Adrenal gland (tissue), 5 donors: Measurements from ENCODE around the gene LRRC4C.

Experiments
- POLR2A ChIP-seq, 2 donors: fragments of 450-650 bp; IDR thresholded peaks; one replicate each; pipeline ENCODE4 v1.6.1; 2017; ENCODE audit warnings: antibody characterized with exemption in 2 of 2, mild to moderate bottlenecking in 2 of 2, moderate library complexity in 1 of 2
- TF ChIP-seq, protein P1 (sequence below), 6 experiments: fragments of 450-650 bp in 4 of 6; fragments of 200-600 bp in 2 of 6; sonication (generic) in 1 of 6; IDR thresholded peaks; 1 replicate in 5 of 6; 2 replicates in 1 of 6; pipeline versions ENCODE4 v1.5.1 to v1.8.0; 2016 to 2021; ENCODE audit warnings: antibody characterized with exemption in 6 of 6, mild to moderate bottlenecking in 2 of 6, moderate library complexity in 1 of 6
- donor health status: DM: no; HTN: no; CAD: no.

DNA sequence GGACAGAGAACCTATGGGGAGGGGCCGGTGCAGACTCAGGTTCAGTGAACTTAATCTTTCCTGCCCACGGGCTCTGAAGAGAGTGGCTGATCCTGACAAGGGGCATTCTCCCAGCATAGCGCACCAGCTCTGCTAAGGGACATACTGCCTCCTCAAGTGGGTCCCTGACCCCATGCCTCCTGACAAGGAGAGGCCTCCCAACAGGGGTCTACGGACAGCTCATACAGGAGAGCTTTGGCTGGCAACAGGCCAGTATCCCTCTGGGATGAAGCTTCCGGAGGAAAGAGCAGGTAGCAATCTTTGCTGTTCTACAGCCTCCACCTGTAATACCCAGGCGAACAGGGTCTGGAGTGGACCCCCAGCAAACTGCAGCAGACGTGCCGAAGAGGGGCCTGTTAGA, 394.0 kb downstream of the LRRC4C start:
- TF ChIP-seq, protein P1, sequence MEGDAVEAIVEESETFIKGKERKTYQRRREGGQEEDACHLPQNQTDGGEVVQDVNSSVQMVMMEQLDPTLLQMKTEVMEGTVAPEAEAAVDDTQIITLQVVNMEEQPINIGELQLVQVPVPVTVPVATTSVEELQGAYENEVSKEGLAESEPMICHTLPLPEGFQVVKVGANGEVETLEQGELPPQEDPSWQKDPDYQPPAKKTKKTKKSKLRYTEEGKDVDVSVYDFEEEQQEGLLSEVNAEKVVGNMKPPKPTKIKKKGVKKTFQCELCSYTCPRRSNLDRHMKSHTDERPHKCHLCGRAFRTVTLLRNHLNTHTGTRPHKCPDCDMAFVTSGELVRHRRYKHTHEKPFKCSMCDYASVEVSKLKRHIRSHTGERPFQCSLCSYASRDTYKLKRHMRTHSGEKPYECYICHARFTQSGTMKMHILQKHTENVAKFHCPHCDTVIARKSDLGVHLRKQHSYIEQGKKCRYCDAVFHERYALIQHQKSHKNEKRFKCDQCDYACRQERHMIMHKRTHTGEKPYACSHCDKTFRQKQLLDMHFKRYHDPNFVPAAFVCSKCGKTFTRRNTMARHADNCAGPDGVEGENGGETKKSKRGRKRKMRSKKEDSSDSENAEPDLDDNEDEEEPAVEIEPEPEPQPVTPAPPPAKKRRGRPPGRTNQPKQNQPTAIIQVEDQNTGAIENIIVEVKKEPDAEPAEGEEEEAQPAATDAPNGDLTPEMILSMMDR (IDR thresholded peaks at IDR 0.05): no peak
- no peak for TF ChIP-seq POLR2A (IDR thresholded peaks at IDR 0.05)
